Caco-2 (cell line): Measurements from ENCODE around the gene TAF1B. TPM values are rescaled to one million over a fixed set of nuclear protein-coding genes. Genes with fewer than 3 reads are reported as not detected.

ENCODE experiments used
- BruUV-seq: library from RNA; stranded (reverse); fragments of 400-500 nt; replicated peaks from 2 replicates; lab custom pipeline; 2021; lab: Mats Ljungman, UMichigan
- CTCF ChIA-PET: fragments of 300-600 bp; sonication (Branson Sonifier 250); formaldehyde crosslinking; loops from one replicate; lab custom pipeline; 2022; ENCODE audit warnings: antibody characterized with exemption; lab: Charles Lee
- POLR2A ChIA-PET: fragments of 300-600 bp; sonication (Branson Sonifier 250); formaldehyde crosslinking; loops from one replicate; lab custom pipeline; 2022; ENCODE audit warnings: antibody characterized with exemption; lab: Charles Lee
- DNase-seq, 2 experiments: peaks; one replicate each; pipeline versions ENCODE4 v3.0.0 to v3.0.0-alpha.2; 2020 to 2022
- H3K27me3 ChIP-seq: replicated peaks from 2 replicates; pipeline ENCODE4 v1.6.0; 2011; ENCODE audit warnings: low read length; ENCODE audit not compliant: control insufficient read depth, insufficient read depth
- H3K36me3 ChIP-seq: 2 replicates; pipeline ENCODE4 v1.5.1; 2011; ENCODE audit warnings: low read length; ENCODE audit not compliant: control insufficient read depth, insufficient read depth
- H3K4me1 ChIP-seq: fragments of 250-450 bp; sonication (Bioruptor Pico); 2 replicates; pipeline ENCODE4 v1.5.1; 2020; ENCODE audit warnings: mild to moderate bottlenecking
- H3K4me3 ChIP-seq: 2 replicates; pipeline ENCODE4 v1.5.1; 2011; ENCODE audit warnings: low read depth, mild to moderate bottlenecking, control low read depth, low read length
- H3K9me3 ChIP-seq: fragments of 250-450 bp; sonication (Bioruptor Pico); 2 replicates; pipeline ENCODE4 v1.5.1; 2020; ENCODE audit warnings: mild to moderate bottlenecking, moderate library complexity
- H3K27ac Mint-ChIP-seq: one replicate; pipeline ENCODE4 v1.8.0; 2022; ENCODE audit warnings: mixed read lengths; ENCODE audit not compliant: unreplicated experiment
- H3K27me3 Mint-ChIP-seq: one replicate; pipeline ENCODE4 v1.8.0; 2022; ENCODE audit warnings: mixed read lengths; ENCODE audit not compliant: insufficient read depth, unreplicated experiment
- H3K36me3 Mint-ChIP-seq: one replicate; pipeline ENCODE4 v1.8.0; 2022; ENCODE audit warnings: mild to moderate bottlenecking, mixed read lengths; ENCODE audit not compliant: insufficient read depth, unreplicated experiment
- H3K4me1 Mint-ChIP-seq: one replicate; pipeline ENCODE4 v1.8.0; 2022; ENCODE audit warnings: low read depth, mixed read lengths; ENCODE audit not compliant: unreplicated experiment
- H3K4me3 Mint-ChIP-seq: one replicate; pipeline ENCODE4 v1.8.0; 2022; ENCODE audit warnings: mild to moderate bottlenecking, moderate library complexity, mixed read lengths; ENCODE audit not compliant: unreplicated experiment
- H3K9me3 Mint-ChIP-seq: one replicate; pipeline ENCODE4 v1.8.0; 2022; ENCODE audit warnings: mixed read lengths; ENCODE audit not compliant: unreplicated experiment
- CTCF ChIP-seq, 2 experiments: fragments of 200-600 bp in 1 of 2; IDR thresholded peaks; 1 replicate in 1 of 2; 2 replicates in 1 of 2; pipeline versions ENCODE4 v1.5.1 to v1.8.0; 2011 to 2022; ENCODE audit warnings: antibody characterized with exemption in 1 of 2, control low read depth in 1 of 2, inconsistent platforms in 1 of 2, low read depth in 1 of 2, low read length in 1 of 2, mild to moderate bottlenecking in 1 of 2, moderate library complexity in 1 of 2; ENCODE audit not compliant: insufficient read depth in 1 of 2, severe bottlenecking in 1 of 2, unreplicated experiment in 1 of 2
- intact Hi-C: fragments of 100-400 bp; cut with micrococcal nuclease; formaldehyde crosslinking; loops from one replicate; pipeline ENCODE4 v1.10.0; 2022; ENCODE audit not compliant: unreplicated experiment
- total RNA-seq: library from RNA; stranded (reverse); gene quantifications from 2 replicates; pipeline ENCODE4 v1.2.3, GENCODE V29; 2022

TAF1B gene
- total RNA-seq, 1 experiment from 2014 or later: 24.8 TPM

- Histone ChIP-seq H3K4me1 (no peaks in the 10 kb centered on the region), H3K4me3 (no peak overlapping the region), H3K9me3 (no peaks in the 10 kb centered on the region), H3K36me3 (no peaks in the 10 kb centered on the region), H3K27me3 (no peaks in the 10 kb centered on the region)
- POLR2A ChIA-PET: no interaction called here
- no TSS peak for BruUV-seq
- H3K4me3 Mint-ChIP-seq: no peak overlapping the region
- H3K27me3 Mint-ChIP-seq: no peaks in the 10 kb centered on the region
- DNase-seq: no peak
- intact Hi-C loops: no loop called here
- H3K9me3 Mint-ChIP-seq: no peaks in the 10 kb centered on the region
- no peaks in the 10 kb centered on the region for H3K4me1 Mint-ChIP-seq
- peaks cover 2% of the 10 kb centered on the region for H3K36me3 Mint-ChIP-seq
- CTCF ChIA-PET: no interaction called here
- H3K27ac Mint-ChIP-seq: no peak overlapping the region
- TF ChIP-seq CTCF (IDR thresholded peaks at IDR 0.05; ENCODE audit: insufficient read depth in 1 of 2, low read depth in 1 of 2, low read length in 1 of 2, severe bottlenecking in 1 of 2, unreplicated experiment in 1 of 2): no peak
Observed at GRCh38 chr2:9981655-9982054, 138.4 kb downstream of the TAF1B start.

- no peaks in the 10 kb centered on the region for H3K4me1 ChIP-seq
- CTCF ChIA-PET: no interaction called here
- no peak for DNase-seq
- POLR2A ChIA-PET: no interaction called here
- no peaks in the 10 kb centered on the region for H3K27me3 ChIP-seq
- TF ChIP-seq CTCF (IDR thresholded peaks at IDR 0.05; ENCODE audit: insufficient read depth in 1 of 2, low read depth in 1 of 2, low read length in 1 of 2, severe bottlenecking in 1 of 2, unreplicated experiment in 1 of 2): no peak
- intact Hi-C loops: no loop called here
- Mint-ChIP-seq H3K27ac (no peak overlapping the region), H3K9me3 (no peaks in the 10 kb centered on the region), H3K4me1 (no peaks in the 10 kb centered on the region), H3K4me3 (no peak overlapping the region), H3K27me3 (no peaks in the 10 kb centered on the region), H3K36me3 (no peaks in the 10 kb centered on the region)
- no TSS peak for BruUV-seq
- no peaks in the 10 kb centered on the region for H3K36me3 ChIP-seq
- no peaks in the 10 kb centered on the region for H3K9me3 ChIP-seq
- H3K4me3 ChIP-seq: no peak overlapping the region
Observed at GRCh38 chr2:9982248-9982647, 139.0 kb downstream of the TAF1B start.

DNA sequence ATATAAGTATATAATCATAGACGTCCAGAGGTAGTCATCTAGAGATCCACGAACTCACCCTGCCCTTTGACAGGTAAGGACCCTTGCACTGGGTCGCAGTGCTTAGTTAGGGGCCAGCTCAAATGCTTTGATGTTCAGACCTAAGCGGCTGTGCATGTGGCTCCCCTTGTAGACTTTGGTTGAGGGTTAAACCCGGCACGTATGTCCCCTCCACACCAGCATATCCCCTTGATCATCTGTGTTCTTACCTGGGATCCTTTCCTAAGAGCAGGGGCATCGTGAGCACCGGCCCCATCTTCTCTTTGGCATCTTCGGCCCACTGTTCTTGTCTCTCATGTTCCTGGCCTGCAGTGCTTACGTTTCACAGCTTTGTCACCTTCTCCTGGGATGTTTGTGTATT lies 139.6 kb downstream of the TAF1B start:
- intact Hi-C loops: no loop called here
- H3K4me1 Mint-ChIP-seq: no peaks in the 10 kb centered on the region
- CTCF ChIA-PET: no interaction called here
- POLR2A ChIA-PET: no interaction called here
- Histone ChIP-seq H3K27me3 (no peaks in the 10 kb centered on the region), H3K36me3 (no peaks in the 10 kb centered on the region), H3K4me1 (no peaks in the 10 kb centered on the region), H3K9me3 (no peaks in the 10 kb centered on the region), H3K4me3 (no peak overlapping the region)
- DNase-seq: no peak
- H3K27ac Mint-ChIP-seq: no peak overlapping the region
- no peaks in the 10 kb centered on the region for H3K36me3 Mint-ChIP-seq
- no peak for TF ChIP-seq CTCF (IDR thresholded peaks at IDR 0.05; ENCODE audit: insufficient read depth in 1 of 2, low read depth in 1 of 2, low read length in 1 of 2, severe bottlenecking in 1 of 2, unreplicated experiment in 1 of 2)
- no peak overlapping the region for H3K4me3 Mint-ChIP-seq
- no peaks in the 10 kb centered on the region for H3K27me3 Mint-ChIP-seq
- no TSS peak for BruUV-seq
- H3K9me3 Mint-ChIP-seq: no peaks in the 10 kb centered on the region
